ENCODE data around the gene IDS.
A peak's percentile ranks its signal among the peaks of the same experiment; 100 is the strongest.
"Not testable (repeated sequence)": the region's sequence is repeated elsewhere in the genome, so short reads cannot be mapped to it uniquely, and the experiment has no call there.

The IDS gene

DNA sequence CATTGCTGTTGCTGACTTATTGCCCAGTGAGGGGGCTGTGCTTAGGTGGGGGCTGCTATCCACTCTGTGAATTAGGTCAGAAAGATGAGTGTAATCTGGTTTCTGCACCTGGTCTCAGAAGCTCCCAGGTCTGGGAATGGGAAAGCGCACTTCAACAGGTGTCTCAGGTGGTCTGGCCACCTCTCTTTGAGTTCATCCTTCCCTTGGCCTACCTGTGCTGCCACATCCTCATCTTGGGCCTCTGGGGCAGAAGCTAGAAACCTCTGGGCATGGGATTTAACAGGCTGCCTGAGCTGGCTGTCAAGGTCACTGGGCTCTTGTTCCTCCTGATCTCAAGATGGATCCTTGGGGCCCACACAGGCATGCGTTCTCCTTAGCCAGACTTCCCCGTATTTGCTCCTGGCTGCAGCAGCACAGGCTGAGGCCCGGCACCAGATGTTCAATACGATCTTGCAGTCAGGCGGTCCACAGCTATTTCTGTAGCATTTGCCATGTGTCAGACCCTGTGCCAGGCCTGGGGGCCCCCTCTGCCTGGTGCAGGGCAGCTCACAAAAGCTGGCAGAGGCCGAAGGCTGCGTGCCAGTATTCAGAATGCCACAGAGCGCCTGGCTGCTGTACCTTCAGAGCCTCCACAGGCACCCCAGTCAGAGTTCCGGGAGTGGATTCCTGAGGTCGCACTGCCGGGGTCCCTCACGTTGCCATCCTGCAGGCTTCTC is 21.4 kb upstream of the IDS start:
- not testable (repeated sequence) for DNase-seq (ENCODE audit: low read depth)

GRCh38 chrX:149525903-149526302 is 20.8 kb upstream of the IDS start:
- not testable (repeated sequence) for DNase-seq (ENCODE audit: low read depth)

DNA sequence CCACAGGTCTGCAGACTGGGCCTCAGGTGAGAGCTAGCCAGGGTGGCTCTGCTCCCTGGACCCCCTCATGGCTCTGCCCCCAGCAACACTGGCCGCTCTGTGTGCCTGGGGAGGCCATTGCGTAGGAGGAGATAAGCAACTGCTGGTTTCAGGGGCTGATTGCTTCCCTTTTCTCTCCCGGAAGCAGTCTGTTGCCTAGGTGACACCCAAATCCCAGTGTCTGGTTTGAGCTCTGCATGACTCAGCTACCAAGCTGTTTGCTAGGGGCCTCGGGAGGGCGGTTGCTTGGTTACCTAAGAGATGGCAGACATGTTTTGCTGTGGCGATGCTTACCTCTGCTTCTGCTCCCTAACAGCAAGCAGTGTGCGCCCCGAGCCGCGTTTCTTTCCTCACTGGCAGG is 20.3 kb upstream of the IDS start:
- peak; percentile 42 for DNase-seq (ENCODE audit: low read depth)

GRCh38 chrX:149522916-149523315 is 17.8 kb upstream of the IDS start:
- no peak for DNase-seq (ENCODE audit: low read depth)

GRCh38 chrX:149521438-149521837 is 16.3 kb upstream of the IDS start:
- no peak for DNase-seq (ENCODE audit: low read depth)

DNA sequence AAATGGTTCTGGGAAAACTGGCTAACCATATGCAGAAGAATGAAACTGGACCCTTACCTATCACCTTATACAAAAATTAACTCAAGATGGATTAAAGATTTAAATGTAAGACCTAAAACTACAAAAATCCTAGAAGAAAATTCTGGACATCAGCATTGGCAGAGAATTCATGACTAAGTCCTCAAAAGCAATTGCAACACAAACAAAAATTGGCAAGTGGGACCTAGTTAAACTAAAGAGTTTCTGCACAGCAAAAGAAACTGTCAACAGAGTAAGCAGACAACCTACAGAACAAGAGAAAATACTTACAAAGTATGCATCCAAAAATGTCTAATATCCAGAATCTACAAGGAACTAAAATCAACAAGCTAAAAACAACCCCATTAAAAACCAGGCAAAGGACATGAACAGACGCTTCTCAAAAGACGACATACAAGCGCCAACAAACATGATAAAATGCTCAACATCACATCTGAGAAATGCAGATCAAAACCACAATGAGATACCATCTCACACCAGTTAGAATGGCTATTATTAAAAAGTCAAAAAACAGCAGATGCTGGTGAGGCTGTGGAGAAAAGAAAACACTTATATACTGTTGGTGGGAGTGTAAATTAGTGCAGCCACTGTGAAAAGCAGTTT is 15.7 kb upstream of the IDS start:
- peak; percentile 5 for DNase-seq (ENCODE audit: low read depth)

GRCh38 chrX:149518236-149518635 is 13.1 kb upstream of the IDS start:
- DNase-seq (ENCODE audit: low read depth), result no peak

DNA sequence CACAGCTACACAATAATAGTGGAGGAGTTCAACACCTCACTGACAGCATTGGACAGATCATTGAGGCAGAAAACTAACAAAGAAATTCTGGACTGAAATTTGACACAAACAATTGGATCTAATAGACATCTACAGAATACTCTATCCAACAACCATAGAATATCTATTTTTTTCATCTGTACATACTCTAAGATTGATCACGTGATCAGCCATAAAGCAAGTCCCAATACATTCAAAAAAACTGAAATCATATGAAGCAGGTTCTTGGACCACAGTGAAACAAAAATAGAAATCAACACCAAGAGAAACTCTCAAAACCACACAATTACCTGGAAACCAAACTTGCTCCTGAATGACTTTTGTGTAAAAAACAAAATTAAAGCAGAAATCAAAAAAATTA is 12.2 kb upstream of the IDS start:
- no peak for DNase-seq (ENCODE audit: low read depth)

GRCh38 chrX:149516604-149517003 is 11.5 kb upstream of the IDS start:
- DNase-seq (ENCODE audit: low read depth), result no peak

DNA sequence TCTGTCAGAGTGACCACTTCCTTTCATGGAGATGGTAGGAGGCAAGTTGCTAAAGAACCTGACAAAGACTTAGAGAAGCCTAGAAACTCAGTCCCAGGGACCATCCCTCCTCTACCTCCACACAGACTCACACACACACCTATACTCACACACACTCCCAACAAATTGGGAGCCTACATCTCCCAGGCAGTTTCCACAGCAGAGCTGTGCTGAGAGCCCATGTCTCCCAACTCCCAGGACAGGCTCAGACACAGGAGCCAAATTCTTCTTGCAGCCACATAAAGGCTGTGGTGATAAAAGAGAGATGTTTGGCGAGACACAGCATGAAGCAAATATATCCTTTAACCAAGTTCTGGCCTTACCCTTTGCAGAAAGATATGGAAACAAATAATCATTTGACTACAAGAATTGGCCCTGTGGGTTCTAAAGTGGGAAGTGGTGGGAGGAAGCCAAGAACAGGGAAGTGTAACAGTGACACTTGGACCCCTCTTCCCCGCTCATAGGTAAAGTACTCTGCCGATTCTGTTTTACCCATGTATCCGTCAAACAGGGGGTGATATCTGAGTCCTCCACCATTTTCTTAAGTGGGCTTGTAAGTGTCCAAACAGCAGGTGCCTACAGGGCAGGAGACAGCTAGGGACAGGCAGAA is 11.0 kb upstream of the IDS start:
- no peak for DNase-seq (ENCODE audit: low read depth)

DNA sequence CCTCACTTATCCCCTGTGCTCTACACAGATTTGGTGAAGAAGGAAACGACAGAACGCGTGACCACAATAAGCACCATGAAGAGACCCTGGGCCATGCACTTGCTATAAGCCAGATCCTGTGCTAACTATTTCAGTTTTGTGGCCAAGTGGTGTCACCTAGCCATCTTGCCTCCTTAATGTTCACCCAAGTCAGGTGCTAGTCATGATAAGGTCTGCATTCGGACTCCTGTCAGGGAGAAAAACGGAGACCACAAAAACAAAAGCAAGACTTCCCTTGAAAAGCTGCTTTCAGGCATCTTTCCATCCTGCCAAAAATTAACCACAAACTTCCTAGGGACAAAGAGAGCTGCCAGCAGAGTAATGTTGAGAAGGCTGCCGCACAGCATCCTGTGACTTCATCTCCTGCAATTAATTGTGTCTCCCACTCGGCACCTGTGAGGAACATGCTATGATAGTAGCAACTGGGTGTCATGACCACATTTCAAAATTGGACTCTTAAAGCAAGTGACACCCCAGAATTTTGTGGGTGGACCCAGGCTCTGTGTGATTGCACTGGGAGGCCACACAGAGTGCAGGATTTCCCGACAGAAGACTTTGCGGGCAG is 8.8 kb upstream of the IDS start:
- peak; percentile 42 for DNase-seq (ENCODE audit: low read depth)

DNA sequence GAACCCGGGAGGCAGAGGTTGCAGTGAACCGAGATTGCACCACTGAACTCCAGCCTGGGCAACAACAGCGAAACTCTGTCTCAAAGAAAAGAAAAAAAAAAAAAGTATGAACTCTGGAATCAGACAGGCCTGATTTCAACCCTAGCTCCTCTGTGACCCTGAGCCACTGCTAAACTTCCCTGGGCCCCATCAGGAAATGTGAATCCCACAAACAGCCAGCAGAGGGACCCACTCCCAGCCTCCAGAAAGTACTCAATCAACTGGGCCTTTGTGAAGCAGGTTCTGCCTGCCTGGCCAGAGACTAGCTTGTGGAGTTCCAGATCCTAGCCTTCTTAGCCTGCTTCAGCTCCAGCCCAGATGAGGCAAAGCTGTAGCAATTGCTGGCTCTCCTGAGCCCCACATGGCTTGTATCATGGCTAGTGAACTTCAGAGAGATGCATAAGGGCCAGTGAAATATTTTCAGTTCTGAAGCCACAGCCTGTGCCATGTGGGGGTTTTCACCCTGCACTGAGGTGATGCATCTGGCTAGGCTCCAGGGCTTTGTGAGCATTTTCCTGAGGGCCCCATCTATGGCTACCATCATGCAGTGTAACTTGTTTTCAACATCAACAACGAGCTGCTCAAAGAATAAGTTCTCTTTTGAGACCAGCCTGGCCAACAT is 7.2 kb upstream of the IDS start:
- peak; percentile 11 for DNase-seq (ENCODE audit: low read depth)

DNA sequence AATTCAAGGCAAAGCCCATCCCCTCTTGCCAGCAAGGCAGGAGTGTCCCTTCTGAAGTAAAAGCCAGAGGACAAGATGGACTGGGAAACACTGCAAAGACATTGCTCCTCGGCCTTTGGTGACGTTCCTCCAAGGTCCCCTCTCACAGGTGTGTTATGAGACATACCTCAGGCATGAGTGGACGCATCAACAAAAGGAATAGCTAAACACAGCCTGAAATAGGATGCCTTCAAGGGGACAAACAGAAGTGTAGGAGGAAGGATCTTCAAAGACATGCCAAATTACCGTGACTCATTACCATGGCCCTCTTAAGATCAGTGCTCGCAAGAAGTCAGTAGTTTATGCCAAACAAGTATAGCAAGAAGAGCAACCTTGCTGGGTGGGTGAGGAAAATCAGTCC is 6.0 kb upstream of the IDS start:
- no peak for DNase-seq (ENCODE audit: low read depth)

DNA sequence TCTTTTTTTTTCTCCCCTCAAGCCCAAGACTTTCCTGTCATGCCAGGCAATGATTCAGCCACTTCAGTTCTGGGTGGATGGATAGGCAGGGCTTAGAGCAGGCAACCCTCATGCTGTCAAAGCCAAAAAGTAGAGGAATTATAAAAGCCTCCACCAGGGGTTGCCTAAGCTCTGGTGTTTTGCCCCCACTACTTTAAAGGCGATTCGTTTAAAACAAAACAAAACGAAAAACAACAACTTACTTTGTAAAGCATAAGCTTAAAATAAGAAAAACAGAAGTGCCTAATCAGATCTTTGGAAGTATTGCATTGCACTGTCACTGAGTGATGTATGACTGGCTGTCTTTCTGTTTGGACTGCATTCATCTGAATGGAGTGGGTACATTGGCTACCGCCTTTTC is 5.3 kb upstream of the IDS start:
- DNase-seq (ENCODE audit: low read depth), result no peak

DNA sequence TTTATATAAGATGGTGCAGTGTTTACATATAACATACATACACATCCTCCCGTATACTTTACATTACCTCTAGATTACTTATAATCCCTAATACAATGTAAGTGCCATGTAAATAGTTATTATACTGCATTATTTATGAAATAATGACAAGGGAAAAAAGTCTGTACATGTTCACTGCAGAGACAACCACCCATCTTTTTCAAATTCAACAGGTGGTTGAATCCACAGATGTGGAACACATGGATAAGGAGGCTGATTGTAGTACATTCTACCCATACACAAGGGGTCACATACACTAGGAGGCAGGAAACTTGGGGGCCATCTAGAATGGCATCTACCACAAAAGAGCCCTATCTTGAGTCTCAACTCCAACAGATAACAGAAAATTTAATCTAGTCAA is 3.4 kb upstream of the IDS start:
- no peak for DNase-seq (ENCODE audit: low read depth)

DNA sequence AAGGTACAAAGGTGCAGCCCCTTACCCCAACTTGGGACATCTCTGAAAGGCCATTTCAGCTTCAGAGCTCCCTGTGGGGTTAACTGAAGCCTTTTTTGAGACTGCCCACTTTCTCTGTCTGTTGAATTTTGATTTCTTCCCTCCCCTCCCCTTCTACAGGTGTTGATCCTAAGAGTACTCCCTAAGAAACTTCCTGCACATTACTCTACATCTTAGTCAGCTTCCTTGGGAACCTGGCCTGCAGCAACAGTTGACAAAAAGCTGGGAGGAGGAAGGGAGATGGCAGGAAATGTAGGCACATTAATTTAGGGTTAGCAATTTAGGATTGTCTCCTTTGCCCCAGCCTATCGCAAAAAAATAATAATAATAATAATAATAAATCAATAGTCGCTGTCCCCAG is 1.2 kb upstream of the IDS start:
- no peak for DNase-seq (ENCODE audit: low read depth)

DNA sequence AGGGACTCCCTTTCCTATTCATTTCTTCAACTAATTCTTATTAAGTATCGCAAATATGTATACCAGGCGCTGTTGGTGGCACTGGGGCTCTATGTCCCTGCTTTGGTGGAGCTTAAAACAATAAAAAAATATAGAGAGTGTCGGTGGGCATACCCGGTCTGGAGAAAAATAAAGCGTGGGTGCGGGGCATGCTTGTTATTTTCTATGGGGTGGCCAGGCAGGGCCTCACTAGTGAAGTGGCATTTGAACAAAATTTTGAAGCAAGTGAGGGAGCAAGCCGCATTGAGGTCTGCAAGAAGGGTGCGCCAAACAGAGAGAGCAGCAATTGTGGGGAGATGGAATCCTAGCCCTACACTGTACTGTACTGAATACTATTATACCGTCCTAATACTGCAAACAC is 565 bp upstream of the IDS start:
- DNase-seq (ENCODE audit: low read depth), result no peak

DNA sequence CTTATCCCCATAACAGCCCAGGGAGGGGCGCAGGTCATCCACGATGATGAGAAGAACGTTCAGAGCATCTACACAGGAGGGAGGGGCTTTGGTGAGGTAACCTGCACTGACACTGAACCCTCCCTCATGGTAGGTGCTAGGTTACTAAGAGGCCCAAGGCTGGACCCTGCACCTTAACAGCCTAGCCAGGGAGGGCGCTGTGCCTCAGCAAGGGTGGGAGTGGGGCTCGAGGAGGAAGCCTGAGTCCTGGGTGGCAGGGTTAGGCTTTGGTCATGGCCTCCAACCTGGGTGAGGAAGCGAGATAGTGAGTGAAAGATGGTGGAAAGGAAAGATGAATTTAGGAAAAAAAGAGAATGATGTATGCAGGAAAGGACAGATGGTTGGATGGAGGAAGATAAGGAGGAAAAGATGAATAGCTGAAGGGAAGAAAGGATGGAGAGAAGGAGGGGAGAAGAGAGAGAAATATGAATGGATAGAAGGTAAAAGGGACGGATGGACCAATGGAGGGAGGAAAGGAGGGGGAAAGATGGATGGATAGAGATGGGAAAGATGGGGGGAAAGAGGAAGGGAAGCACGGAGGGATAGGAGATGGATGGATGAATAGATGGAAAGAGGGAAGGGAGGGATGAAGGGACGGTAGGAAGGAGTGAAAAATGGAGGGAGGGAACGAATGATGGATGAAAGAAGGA is 736 bp downstream of the IDS start:
- DNase-seq (ENCODE audit: low read depth), result no peak

GRCh38 chrX:149503446-149503845 is 1.7 kb downstream of the IDS start:
- DNase-seq (ENCODE audit: low read depth), result peak; percentile 60

- not testable (repeated sequence) for DNase-seq (ENCODE audit: low read depth)
Measured at GRCh38 chrX:149502923-149503322, 2.2 kb downstream of the IDS start.

- no peak for DNase-seq (ENCODE audit: low read depth)
Measured at GRCh38 chrX:149499766-149500165, 5.3 kb downstream of the IDS start.

- no peak for DNase-seq (ENCODE audit: low read depth)
Measured at GRCh38 chrX:149498767-149499166, 6.3 kb downstream of the IDS start.

Data from fibroblast of gingiva (primary cell).